Measurements from ENCODE around the gene ZNF552.

Gene ZNF552

GRCh38 chr19:57788114-57788692, 26.5 kb downstream of the ZNF552 start:
- no peak for DNase-seq (ENCODE audit: low read depth)
- TF ChIP-seq CTCF (IDR thresholded peaks at IDR 0.05; ENCODE audit: low read length, missing control alignments): no peak

GRCh38 chr19:57786906-57787305, 27.8 kb downstream of the ZNF552 start:
- no peak for DNase-seq (ENCODE audit: low read depth)
- no peak overlapping the region for H3K4me3 ChIP-seq (replicated peaks; ENCODE audit: low read depth, low read length)
- TF ChIP-seq CTCF (IDR thresholded peaks at IDR 0.05; ENCODE audit: low read length, missing control alignments): no peak

More at GRCh38 chr19:57788114-57788692, 26.5 kb downstream of the ZNF552 start:
- no peak overlapping the region for H3K4me3 ChIP-seq (replicated peaks; ENCODE audit: low read depth, low read length)

GRCh38 chr19:57786286-57786685, 28.4 kb downstream of the ZNF552 start:
- TF ChIP-seq CTCF (IDR thresholded peaks at IDR 0.05; ENCODE audit: low read length, missing control alignments): no peak
- no peak for DNase-seq (ENCODE audit: low read depth)
- H3K4me3 ChIP-seq (replicated peaks; ENCODE audit: low read depth, low read length): no peak overlapping the region

- no peak overlapping the region for H3K4me3 ChIP-seq (replicated peaks; ENCODE audit: low read depth, low read length)
- no peak for TF ChIP-seq CTCF (IDR thresholded peaks at IDR 0.05; ENCODE audit: low read length, missing control alignments)
- DNase-seq (ENCODE audit: low read depth): no peak
Measured at GRCh38 chr19:57779220-57779845, 35.4 kb downstream of the ZNF552 start.

- no peak for DNase-seq (ENCODE audit: low read depth)
- no peak for TF ChIP-seq CTCF (IDR thresholded peaks at IDR 0.05; ENCODE audit: low read length, missing control alignments)
- no peak overlapping the region for H3K4me3 ChIP-seq (replicated peaks; ENCODE audit: low read depth, low read length)
Measured at GRCh38 chr19:57778336-57778735, 36.4 kb downstream of the ZNF552 start.

- no peak for TF ChIP-seq CTCF (IDR thresholded peaks at IDR 0.05; ENCODE audit: low read length, missing control alignments)
- no peak for DNase-seq (ENCODE audit: low read depth)
- H3K4me3 ChIP-seq (replicated peaks; ENCODE audit: low read depth, low read length): no peak overlapping the region
Measured at GRCh38 chr19:57776764-57777296, 37.9 kb downstream of the ZNF552 start.

GRCh38 chr19:57773488-57773887, 41.2 kb downstream of the ZNF552 start:
- DNase-seq (ENCODE audit: low read depth): no peak
- no peak overlapping the region for H3K4me3 ChIP-seq (replicated peaks; ENCODE audit: low read depth, low read length)
- TF ChIP-seq CTCF (IDR thresholded peaks at IDR 0.05; ENCODE audit: low read length, missing control alignments): no peak
